DOHH2 (cell line): ENCODE data around the gene CERCAM.
"Not testable (repeated sequence)": the region's sequence is repeated elsewhere in the genome, so short reads cannot be mapped to it uniquely, and the experiment has no call there.

Source experiments
- EZH2phosphoT487 ChIP-seq: fragments of 200-600 bp; sonication (generic); IDR thresholded peaks from 2 replicates; pipeline ENCODE4 v1.6.1; 2017; ENCODE audit warnings: borderline replicate concordance, mild to moderate bottlenecking, antibody characterized with exemption, low read length, moderate library complexity, mixed read lengths
- TF ChIP-seq, protein P1 (sequence below): fragments of 200-600 bp; sonication (generic); IDR thresholded peaks from one replicate; pipeline ENCODE4 v1.5.1; 2014; ENCODE audit warnings: antibody characterized with exemption, mild to moderate bottlenecking, low read depth, low read length; ENCODE audit not compliant: poor library complexity, severe bottlenecking

DNA sequence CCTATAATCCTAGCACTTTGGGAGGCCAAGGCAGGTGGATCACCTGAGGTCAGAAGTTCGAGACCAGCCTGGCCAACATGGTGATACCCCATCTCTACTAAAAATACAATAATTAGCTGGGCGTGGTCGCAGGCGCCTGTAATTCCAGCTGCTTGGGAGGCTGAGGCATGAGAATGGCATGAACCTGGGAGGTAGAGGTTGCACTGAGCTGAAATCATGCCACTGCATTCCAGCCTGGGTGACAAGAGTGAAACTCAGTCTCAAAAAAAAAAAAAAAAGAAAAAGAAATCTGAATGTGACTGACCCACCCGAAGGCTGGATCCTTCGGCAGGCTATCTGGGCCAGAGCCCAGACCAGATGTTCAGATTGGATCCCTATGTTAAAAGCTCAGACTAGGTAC lies 2.7 kb downstream of the CERCAM start:
- TF ChIP-seq, protein P1, sequence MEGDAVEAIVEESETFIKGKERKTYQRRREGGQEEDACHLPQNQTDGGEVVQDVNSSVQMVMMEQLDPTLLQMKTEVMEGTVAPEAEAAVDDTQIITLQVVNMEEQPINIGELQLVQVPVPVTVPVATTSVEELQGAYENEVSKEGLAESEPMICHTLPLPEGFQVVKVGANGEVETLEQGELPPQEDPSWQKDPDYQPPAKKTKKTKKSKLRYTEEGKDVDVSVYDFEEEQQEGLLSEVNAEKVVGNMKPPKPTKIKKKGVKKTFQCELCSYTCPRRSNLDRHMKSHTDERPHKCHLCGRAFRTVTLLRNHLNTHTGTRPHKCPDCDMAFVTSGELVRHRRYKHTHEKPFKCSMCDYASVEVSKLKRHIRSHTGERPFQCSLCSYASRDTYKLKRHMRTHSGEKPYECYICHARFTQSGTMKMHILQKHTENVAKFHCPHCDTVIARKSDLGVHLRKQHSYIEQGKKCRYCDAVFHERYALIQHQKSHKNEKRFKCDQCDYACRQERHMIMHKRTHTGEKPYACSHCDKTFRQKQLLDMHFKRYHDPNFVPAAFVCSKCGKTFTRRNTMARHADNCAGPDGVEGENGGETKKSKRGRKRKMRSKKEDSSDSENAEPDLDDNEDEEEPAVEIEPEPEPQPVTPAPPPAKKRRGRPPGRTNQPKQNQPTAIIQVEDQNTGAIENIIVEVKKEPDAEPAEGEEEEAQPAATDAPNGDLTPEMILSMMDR = not testable (repeated sequence)
- TF ChIP-seq EZH2phosphoT487 = not testable (repeated sequence)
